Loucy (cell line): ENCODE data around the gene ZDHHC14.
"Not testable (repeated sequence)": the region's sequence is repeated elsewhere in the genome, so short reads cannot be mapped to it uniquely, and the experiment has no call there.

Experiments used
- EZH2phosphoT487 ChIP-seq: fragments of 200-600 bp; IDR thresholded peaks from 2 replicates; pipeline ENCODE4 v1.6.1; 2018; ENCODE audit warnings: antibody characterized with exemption, mild to moderate bottlenecking, moderate library complexity, borderline replicate concordance
- TF ChIP-seq, protein P1 (sequence below): fragments of 200-600 bp; sonication (generic); conservative IDR thresholded peaks from 2 replicates; pipeline ENCODE4 v1.5.1; 2014; ENCODE audit warnings: mild to moderate bottlenecking, antibody characterized with exemption, low read length

DNA sequence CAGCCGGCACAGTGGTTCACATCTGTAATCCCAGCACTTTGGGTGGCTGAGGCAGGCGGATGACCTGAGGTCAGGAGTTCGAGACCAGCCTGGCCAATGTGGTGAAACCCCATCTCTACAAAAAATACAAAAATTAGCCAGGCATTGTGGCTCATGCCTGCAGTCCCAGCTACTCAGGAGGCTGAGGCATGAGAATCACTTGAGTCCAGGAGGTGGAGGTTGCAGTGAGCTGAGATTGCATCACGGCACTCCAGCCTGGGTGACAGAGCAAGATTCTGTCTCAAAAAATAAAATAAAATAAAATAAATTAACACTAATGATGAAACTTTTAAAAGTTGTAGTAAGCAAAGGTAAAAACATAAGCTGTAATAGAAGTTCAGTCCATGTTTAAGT, 82.7 kb downstream of the ZDHHC14 start:
- TF ChIP-seq, protein P1, sequence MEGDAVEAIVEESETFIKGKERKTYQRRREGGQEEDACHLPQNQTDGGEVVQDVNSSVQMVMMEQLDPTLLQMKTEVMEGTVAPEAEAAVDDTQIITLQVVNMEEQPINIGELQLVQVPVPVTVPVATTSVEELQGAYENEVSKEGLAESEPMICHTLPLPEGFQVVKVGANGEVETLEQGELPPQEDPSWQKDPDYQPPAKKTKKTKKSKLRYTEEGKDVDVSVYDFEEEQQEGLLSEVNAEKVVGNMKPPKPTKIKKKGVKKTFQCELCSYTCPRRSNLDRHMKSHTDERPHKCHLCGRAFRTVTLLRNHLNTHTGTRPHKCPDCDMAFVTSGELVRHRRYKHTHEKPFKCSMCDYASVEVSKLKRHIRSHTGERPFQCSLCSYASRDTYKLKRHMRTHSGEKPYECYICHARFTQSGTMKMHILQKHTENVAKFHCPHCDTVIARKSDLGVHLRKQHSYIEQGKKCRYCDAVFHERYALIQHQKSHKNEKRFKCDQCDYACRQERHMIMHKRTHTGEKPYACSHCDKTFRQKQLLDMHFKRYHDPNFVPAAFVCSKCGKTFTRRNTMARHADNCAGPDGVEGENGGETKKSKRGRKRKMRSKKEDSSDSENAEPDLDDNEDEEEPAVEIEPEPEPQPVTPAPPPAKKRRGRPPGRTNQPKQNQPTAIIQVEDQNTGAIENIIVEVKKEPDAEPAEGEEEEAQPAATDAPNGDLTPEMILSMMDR: not testable (repeated sequence)
- TF ChIP-seq EZH2phosphoT487: not testable (repeated sequence)
